Measurements from ENCODE around the gene EPHA10.

The EPHA10 gene

DNA sequence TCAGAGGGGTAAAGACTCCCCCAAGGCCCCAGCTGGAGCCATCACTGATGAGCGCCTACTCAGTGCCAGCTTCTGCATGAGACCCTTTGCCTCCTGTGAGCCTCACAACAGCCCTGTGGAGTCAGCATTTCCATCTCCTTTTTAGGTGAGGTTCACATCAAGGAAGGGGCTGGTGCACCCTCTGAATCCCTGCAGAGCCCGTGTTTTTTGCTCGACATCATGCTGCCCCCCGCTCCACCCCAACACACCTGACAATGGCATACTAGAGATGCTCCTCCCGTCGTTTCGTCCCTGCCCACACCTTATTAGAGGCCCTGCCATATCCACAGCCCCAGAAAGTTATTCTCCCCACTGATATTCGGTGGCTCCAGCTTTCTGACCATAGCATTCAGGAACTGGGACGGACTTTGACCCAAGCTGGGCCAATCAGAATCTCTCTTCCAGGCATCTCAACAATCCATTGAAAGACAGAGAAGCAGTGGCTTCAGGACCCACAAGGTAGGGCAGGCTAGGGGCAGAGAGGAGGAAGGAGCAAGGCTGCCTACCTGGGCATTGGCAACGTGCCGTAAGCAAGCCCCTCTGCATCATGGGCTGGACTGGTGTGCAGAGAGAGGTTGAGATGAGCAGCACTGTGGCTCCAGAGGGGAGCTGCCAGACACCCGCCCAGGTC, 32.7 kb downstream of the EPHA10 start:
- DNase-seq, result no peak

DNA sequence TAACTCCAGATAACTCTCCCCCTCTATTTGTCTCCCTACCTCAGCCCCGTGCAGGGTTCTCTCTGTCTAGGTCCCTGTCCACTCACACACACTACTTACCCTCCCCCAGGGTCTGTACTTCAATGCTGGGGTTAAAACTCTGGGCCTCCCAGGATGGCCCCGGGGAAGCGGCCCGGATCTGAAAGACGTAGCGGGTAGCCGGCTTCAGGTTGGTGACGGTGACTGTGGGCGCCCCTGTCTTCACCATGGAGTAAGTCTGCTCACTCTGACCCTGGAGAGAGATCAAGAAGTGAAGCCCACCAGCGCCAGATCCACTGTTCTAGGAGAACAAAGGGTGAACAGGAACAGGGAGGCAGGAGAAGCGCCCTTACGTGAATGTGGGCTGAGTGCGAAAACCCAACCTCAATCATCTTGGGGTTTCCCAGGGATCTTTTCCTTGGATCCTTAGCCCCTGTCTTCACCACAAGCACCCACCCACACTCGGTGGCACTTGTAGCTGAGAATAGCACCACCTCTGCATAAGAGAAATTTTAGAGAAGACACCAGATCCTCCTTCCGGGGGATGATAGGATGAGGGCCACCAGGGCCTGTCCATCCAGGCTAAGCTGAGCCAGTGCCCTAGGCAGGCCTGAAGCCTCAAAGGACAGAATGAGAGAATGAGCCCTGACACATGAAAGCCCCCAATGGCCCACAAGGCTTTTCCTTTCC, 33.5 kb downstream of the EPHA10 start:
- no peak for DNase-seq

DNA sequence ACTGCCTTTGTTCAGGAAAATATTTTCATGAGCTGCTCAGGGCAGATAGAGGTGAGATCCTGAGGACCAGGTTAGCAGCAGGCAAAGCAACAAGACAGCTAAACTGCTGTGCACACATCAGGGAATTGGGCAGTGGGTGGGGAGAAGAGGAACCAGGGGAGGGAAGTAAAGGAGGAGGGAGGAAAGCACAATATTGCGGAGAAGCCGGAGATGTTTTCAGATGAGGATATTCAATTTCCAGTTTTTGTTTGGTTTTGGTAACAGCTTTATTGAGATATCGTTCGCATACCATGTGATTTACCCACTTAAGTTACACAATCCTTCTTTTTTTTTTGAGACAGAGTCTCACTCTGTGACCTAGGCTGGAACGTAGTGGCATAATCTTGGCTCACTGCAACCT, 34.5 kb downstream of the EPHA10 start:
- no peak for DNase-seq

DNA sequence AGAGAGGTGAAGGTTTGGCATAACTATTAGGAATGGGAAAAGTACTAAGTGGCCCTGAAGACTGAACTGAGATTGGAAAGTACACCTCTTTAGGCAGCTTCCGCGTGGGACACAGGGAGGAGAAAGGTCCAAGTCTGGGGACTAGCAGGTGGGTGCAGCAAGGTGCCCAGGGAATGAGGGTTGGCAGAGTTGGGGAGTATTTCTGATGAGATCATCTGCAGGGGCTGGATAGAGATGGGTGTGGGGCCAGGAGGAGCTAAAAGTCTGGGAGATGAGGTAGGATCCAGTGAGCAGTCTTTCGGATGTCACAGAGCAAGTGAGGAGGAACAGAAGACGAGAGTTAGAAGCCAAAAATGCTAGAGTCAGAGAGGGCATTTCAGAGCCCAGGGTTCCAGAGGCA, 36.5 kb downstream of the EPHA10 start:
- no peak for DNase-seq

DNA sequence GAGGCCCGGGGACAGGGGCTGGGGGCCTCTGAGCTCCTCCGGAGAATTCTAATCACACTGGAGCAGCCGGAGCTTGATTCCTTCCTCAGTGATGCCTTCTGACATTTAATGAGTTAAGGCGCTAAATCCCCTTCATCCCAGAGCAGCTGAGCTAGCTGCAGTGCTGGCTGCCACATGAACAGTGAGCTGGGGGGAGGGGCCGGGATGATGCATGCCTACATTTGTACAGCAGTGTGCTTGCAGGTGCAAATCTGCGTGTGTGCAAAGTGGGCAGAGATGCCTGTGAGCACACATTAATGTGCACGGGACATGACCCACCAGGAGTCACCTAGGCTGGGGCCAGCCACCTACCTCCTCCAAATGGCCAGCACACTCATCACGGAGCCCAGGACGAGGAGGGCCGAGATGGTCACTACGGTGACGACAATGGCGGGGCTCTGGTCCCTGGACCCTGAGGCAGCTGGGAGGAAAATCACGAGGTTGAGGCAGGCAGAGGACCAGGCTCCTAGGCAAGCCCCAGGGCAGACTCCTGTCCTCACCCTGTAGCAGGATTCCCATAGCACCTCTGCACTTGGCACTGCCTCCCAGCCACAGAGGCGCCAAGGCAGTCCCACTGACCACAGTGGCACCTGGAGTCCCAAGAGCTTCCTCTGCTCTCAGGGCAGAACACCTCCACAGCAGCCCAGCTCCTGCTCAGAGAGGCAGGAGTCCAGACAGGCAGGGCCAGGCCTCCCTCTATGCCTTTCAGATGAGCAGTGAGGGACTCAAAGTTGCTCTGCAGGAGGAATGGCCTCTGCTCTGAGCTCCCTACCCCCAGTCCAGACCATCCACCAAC, 38.0 kb downstream of the EPHA10 start:
- DNase-seq, result no peak

DNA sequence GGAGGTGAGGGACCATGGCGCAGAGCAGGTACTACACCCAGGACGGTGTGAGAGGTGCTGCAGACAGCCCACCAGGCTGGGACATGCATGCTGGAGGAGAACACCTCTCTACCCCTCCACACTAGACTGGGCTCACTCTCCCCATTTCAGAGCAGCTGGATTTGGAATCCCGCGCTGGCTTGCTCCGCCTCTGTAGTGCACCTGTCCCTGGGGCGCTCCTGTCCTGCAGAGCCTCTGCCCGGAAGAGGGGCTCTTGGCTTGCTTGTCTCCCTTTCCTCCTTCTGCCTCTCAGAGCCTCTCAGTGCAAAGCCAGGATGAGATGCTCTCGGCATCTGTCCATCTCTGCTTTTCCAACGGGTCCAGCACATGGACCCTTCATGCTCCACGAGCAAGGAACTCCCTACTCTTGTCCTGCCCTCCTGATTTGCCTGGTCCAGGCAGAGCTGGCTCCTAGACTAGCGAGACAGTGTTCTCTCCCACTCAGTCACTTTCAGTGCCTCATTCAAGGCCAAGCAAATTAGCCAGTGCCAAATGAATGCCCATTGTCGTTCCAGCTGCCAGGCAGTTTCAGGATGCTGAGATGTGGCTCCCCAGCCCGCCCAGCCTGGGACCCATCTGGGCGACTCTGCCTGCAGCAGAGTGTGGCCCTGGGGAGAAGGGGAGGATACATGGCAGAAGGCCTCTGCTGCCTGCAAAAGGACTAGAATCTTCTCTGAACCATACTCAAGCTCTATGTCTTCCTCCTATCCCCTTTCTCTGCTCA, 38.9 kb downstream of the EPHA10 start:
- DNase-seq, result no peak

DNA sequence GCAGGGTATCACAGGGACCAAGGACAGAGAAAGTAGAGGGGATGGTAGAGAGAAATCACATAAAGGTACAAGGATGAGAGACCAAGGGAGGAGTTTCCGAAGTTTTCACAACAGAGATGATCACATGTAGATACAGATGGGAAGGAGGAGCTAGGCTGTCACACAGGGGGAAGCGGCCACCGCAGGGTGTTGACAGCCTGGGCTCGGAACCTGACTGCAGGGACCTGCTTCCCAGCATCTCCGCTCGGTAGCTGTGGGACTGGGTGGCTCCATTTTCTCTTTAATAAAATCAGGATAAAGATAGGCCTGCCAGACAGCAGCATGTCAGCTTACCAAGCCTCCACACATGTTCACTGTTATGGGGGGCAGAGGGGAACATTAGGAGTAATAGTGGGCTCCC, 40.3 kb downstream of the EPHA10 start:
- no peak for DNase-seq

DNA sequence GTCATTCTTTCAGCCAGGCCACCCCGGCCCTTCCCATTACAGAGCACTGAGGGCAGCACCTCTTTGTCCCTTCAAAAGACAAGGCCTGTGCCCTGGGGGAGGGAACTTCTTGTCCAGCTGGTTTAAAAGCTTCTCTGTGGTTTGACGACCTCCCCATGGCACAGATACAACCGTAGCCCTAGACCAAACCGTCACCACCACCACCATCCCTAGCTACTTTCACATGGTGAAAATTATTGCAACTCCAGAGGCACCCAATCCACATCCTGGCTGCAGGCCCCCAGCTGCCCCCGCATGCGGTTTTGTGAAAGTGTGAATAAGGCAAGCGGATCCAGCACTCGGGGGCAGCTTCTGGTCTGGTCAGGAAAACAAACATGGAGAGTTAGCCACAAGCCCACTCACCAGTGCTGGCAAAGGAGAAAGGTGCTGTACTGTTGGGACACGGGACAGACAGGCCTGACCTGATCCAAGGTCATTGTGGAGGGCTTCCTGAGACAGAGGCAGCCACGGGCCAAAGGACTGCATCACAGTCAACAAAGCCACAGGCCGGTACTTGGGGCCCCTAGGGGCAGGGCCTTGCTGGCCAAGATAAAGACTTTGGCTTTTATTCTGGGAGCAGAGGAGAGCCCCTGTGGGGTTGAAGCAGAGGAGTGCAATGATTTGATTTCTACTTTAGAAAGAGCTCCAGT, 41.4 kb downstream of the EPHA10 start:
- no peak for DNase-seq

DNA sequence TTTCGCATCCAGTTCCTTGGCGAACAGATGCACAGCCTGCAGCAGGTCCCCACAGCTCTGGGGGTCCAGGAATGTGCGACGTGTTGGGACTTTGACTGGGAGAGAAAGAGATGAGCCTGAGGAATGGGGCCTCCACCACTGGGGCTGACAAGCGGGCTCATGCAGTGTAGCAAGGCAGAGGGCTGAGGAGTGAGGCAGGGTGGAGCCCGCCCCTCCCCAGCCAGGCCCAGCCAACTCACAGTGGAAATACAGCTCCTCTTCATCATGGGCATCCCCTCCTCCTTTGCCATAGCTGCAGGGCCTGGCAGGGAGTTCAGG, 41.9 kb downstream of the EPHA10 start:
- DNase-seq, result no peak

DNA sequence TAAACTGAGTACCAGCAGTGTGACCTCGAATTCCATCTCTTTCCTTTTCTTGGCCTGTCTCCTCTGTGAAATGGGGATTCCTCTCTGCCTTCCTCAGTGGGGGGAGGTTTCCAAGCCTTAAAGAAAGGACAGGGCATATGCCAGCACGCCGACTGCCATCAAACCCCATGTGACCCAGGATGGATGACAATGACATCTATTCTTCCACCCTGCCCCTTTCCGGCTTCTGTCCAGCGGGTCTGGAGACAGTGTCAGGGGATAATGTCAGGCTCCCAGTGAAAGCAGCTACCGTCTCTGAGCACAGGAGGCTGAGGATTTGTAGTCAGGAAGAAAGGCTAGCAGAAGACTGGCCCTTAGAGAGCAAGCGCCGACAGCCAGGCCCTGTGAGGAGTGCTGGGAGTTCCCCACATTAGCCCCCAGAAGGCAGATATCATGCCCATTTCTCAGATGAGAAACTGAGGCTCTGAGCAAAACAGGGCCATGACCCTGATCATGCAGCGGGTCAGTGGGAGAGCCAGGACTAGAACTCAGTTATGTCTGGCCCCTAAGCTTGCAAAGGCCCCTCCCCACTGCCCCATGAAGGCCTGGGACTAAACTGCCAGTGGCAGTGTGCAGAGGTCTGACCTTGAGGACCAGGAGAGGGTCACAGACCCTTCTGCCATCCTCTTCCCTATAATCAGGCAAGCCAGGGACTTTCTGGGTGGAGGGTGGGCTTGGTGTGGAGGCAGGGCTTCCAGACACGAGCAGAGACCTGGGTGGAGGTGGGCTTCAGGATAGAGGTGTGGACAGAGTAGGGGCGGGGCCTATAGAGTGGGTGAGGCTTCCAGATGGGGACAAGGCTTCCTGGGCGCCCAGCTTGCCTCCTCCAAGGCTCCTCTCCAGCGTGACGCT, 42.5 kb downstream of the EPHA10 start:
- DNase-seq, result no peak

DNA sequence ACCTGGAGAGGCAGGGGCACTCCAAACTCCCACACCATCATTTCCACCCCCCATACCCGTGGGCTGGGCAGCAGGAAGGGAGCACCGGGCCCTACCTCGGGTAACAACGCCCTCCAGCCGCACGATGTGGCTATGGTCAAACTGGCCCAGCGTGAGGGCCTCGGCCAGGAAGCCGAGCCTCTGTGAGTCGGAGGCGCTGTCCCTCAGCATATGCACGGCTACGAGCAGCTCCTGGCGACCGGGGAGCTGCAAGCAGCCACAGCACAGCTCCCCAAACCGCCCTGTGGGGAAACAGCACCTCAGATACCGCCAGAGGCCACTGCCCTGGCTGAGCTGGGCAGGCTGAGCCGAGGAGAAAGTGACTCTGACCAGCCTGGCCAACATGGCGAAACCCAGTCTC, 43.4 kb downstream of the EPHA10 start:
- DNase-seq, result no peak

DNA sequence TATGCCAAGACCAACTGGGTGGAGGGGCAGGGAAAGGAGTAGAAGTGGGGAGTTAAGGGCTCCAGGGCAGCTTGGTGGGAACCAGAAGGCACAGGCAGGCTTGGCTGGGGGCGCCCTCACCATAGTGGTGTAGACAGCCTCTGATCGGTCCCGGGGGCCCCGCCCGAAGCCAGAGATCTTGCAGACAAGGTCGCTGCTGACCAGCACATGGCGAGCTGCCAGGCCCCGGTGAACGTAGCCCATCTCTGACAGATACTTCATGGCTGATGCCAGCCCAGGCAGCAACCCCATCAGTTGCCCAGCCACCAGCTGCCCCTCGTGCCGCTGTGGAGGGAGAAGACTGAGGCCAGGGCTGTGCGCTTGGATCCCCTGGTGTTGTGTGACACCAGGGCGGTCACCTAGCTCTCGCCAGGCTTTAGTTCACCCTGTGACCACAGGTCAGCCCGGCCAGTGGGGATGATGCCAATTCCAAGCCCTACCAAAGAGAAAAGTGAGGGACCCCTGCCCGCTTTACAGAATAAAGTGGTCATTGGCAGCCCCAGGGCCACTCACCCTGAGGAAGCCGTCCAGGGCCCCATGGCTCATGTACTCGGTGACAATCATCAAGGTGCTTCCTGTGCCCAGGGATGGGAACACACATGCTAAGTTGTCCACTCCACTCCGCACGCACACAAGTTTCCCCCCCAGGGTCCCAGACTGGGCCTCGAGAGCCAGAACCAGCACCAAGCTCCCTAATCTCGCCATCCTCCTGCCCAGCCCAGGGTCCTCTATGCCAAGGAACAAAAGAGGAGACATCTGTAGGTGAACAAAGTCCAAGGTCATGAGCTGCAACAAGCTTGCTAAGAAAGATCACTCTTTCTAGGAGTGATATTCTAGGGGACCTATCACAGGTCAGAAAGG, 44.4 kb downstream of the EPHA10 start:
- DNase-seq, result no peak

DNA sequence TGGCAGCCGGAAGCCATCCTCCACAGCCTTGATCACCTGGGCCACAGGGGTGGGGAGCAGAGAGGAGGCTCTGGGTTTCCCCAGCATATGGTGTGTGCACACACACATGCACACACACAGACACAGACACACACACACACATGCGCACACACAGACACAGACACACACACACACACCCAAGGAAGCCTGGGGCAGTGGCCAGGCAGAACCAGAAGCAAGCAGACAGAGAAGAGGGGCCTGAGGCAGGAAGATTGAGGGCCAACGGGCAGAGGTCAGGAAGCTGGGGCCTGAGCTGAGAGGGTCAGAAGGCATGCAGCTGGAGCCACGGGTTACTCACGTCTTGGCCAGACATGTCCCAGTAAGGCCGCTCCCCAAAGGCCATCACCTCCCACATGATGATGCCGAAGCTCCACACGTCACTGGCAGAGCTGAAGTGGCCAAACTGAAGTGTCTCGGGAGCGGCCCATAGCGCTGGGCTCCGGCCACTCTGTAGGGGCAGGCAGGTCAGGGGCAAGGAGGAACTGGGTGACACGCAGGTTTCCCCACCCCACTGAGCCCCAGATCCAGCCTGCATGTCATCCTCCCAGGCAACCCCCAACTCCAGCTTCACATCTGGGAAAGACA, 45.2 kb downstream of the EPHA10 start:
- no peak for DNase-seq

DNA sequence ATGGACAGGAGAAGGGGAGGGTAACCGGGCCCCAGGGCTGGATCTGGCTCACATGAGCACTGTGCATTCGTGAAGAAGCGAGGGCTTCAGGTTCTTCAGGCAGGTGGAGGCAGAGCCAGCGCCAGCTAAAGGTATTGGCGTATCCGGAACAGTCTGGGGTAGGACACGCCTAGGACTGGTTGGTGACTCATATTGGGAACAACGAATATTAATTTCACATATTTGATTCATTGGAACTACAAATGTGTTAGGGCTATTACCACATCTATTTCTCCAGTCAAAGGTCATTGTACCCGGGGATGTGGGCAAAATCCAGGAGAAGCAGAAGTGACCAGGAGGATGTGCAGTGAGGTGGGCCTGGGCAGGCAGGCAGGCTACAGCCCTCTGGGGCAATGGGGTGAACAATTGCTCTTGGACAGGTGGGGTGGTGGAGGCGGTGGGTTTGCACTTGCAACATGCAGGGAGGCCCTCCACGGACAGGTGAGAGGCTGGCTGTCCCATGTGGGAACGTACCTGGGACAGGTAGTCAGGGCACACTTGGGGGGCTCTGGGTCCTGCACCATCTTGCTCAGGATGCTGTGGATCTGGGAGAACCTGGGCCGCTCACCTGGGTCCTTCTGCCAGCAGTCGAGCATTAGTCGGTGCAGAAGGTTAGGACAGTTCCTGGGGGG, 45.9 kb downstream of the EPHA10 start:
- no peak for DNase-seq

DNA sequence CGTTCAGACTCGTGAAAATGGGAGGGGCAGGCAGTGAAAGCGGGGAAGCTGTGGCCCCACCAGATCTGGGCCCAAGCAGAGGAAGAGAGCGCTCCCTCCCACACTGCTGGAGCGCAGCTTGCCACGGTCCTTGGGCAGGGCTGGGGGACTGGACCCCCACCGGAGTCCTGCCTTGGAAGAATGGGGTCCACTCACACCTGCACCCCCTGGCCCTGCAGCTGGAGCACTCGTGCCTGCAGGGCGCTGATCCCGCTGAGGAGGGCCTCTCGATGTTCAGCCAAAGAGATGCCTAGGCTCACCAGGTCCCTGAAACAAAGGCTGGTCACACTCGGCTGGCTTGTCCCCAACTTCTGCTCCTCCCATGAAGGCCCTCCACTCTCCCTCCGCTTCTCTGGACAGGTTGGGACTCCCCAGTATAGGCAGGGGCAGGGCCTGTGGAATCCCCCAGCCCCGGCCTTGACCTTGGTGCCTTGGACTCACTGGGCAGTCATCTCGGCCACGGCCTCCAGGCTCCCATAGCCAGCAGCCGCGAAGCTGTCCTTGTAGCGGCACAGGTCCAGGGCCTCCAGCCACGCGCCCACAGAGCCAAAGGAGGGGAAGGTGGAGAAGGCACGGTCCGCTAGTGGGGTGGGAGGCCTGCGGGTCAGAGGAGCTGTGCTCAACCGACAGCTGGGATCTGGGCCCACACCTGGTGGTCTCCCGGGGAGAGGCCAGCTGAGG, 46.6 kb downstream of the EPHA10 start:
- no peak for DNase-seq

DNA sequence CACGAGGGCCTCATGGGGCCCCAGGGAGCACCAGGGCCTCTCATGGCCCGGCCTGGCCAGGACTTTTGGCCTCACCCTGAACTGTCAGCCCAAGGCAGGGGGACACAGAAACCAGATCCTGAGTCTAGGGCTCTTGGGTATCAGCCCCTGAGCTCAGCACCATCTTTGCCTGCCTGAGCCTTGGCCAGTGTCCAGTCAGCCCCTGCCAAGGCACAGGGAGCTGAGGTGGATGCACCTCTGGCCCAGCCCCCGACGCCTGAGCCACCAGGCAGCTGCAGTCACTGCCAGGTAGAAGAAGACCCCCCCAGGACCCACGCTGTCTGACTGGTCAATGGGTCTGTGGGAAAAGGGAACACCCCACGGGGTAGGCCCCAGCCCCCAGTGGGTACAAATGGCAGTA, 47.3 kb downstream of the EPHA10 start:
- DNase-seq, result no peak

DNA sequence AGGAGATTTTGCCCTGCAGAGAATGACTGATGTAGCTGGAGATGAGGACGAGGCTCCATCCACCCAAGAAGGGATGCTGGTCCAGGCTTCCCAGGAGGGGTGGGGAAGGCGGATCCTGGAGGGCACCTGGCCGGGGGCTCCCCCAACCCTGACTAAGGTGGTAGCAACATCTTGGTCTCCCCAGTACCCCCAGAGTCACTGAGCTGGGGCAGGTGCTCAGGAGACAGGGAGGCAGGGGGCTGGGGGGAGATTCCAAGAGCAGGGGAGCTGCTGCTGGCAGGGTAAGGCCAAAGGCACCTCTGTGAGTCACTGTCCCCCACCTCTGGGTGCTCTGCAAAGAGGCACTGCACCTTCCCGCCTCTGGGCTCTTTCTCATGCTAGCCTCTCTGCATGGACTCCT, 48.6 kb downstream of the EPHA10 start:
- no peak for DNase-seq

DNA sequence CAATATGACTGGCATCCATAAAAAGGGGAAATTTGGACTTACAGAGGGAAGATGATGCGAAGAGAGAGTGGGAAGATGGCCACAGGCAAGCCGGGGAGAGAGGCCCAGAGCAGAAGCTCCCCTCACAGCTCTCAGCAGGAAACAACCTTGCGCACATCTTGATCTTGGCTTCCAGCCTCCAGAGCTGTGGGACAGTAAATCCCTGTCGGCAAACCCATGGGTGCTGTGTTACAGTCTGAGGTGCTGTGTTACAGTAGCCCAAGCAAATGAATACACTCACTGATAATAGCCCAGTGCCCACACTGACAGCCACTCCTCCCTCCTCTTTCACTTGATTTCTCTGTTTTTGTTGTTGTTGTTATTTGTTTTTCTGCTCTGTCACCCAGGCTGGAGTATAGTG, 50.2 kb downstream of the EPHA10 start:
- DNase-seq, result no peak

DNA sequence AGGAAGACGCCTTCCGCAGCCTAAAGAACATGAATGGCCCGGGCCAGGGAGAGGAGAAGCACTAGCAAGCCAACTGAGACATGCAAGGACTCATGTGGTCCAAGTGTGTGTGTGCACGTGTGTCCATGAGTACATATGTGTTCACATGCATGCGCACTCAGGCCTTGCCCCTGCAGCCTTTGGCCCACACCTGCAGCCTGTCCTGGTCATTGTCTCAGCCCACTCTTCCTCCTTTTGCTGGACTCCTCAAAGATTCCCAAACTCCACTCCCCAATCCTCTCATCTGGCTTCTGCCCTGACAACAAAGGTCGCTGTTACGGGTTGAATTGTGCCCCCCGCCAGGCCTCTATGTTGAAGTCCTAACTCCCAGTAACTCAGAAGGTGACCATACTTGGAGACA, 50.7 kb downstream of the EPHA10 start:
- DNase-seq, result no peak

All from activated CD4-positive, alpha-beta T cell treated with anti-CD3 and anti-CD28 coated beads, Interleukin-2, amount 50 U/mL, for 4 hours (primary cell).